Prostate gland (tissue), 2 donors: Measurements from ENCODE around the gene OR2S2.

ENCODE experiments used
- POLR2A ChIP-seq: fragments of 450-650 bp; IDR thresholded peaks from one replicate; pipeline ENCODE4 v1.6.1; 2016; ENCODE audit warnings: antibody characterized with exemption, mild to moderate bottlenecking
- POLR2AphosphoS5 ChIP-seq: sonication (generic); formaldehyde crosslinking; IDR thresholded peaks from one replicate; pipeline ENCODE4 v1.6.1; 2017; ENCODE audit warnings: antibody characterized with exemption
- TF ChIP-seq, protein P1 (sequence below), 4 experiments: fragments of 200-600 bp in 2 of 4; fragments of 450-650 bp in 2 of 4; sonication (generic) in 2 of 4; IDR thresholded peaks; 1 replicate in 3 of 4; 2 replicates in 1 of 4; pipeline ENCODE4 v1.5.1; 2016 to 2019; ENCODE audit warnings: antibody characterized with exemption in 4 of 4, mild to moderate bottlenecking in 2 of 4, moderate library complexity in 2 of 4

GRCh38 chr9:35965011-35965410 lies 7.1 kb upstream of the OR2S2 start:
- TF ChIP-seq POLR2AphosphoS5 (no peak), POLR2A (no peak)
- TF ChIP-seq, protein P1, sequence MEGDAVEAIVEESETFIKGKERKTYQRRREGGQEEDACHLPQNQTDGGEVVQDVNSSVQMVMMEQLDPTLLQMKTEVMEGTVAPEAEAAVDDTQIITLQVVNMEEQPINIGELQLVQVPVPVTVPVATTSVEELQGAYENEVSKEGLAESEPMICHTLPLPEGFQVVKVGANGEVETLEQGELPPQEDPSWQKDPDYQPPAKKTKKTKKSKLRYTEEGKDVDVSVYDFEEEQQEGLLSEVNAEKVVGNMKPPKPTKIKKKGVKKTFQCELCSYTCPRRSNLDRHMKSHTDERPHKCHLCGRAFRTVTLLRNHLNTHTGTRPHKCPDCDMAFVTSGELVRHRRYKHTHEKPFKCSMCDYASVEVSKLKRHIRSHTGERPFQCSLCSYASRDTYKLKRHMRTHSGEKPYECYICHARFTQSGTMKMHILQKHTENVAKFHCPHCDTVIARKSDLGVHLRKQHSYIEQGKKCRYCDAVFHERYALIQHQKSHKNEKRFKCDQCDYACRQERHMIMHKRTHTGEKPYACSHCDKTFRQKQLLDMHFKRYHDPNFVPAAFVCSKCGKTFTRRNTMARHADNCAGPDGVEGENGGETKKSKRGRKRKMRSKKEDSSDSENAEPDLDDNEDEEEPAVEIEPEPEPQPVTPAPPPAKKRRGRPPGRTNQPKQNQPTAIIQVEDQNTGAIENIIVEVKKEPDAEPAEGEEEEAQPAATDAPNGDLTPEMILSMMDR (IDR thresholded peaks at IDR 0.05), result no peak
